Adrenal gland (tissue), 12 donors: Measurements from ENCODE around the gene PRDM16. TPM values are rescaled to one million over a fixed set of nuclear protein-coding genes. Genes with fewer than 3 reads are reported as not detected.

ENCODE experiments used
- DNase-seq, 7 donors: peaks; one replicate each; pipeline ENCODE4 v3.0.0-alpha.2; 2019 to 2020
- H3K27ac ChIP-seq, 5 donors: fragments of 200-600 bp; sonication (generic) in 4 of 5; 1 replicate in 3 of 5; 2 replicates in 2 of 5; pipeline versions ENCODE4 v1.5.1 to v1.8.0; 2016 to 2020; ENCODE audit warnings: mild to moderate bottlenecking in 1 of 5
- H3K27me3 ChIP-seq: fragments of 200-600 bp; 2 replicates; pipeline ENCODE4 v1.8.0; 2021
- H3K36me3 ChIP-seq, 2 donors: fragments of 200-600 bp; replicated peaks in 1 of 2; 1 replicate in 1 of 2; 2 replicates in 1 of 2; pipeline versions ENCODE4 v1.5.1 to v1.8.0; 2018 to 2022
- H3K4me1 ChIP-seq, 2 donors: fragments of 200-600 bp; replicated peaks in 1 of 2; 1 replicate in 1 of 2; 2 replicates in 1 of 2; pipeline versions ENCODE4 v1.5.1 to v1.8.0; 2018 to 2021
- H3K4me3 ChIP-seq, 4 donors: fragments of 200-600 bp; sonication (generic) in 3 of 4; one replicate each; pipeline ENCODE4 v1.5.1; 2016 to 2018
- H3K9me3 ChIP-seq, 3 donors: fragments of 200-600 bp; sonication (generic) in 1 of 3; replicated peaks in 1 of 3; 1 replicate in 2 of 3; 2 replicates in 1 of 3; pipeline versions ENCODE4 v1.5.1 to v1.8.0; 2016 to 2021
- CTCF ChIP-seq, 6 experiments: fragments of 450-650 bp in 4 of 6; fragments of 200-600 bp in 2 of 6; sonication (generic) in 1 of 6; IDR thresholded peaks; 1 replicate in 5 of 6; 2 replicates in 1 of 6; pipeline versions ENCODE4 v1.5.1 to v1.8.0; 2016 to 2021; ENCODE audit warnings: antibody characterized with exemption in 6 of 6, mild to moderate bottlenecking in 2 of 6, moderate library complexity in 1 of 6
- POLR2A ChIP-seq, 2 donors: fragments of 450-650 bp; IDR thresholded peaks; one replicate each; pipeline ENCODE4 v1.6.1; 2017; ENCODE audit warnings: antibody characterized with exemption in 2 of 2, mild to moderate bottlenecking in 2 of 2, moderate library complexity in 1 of 2
- WGBS, 4 donors: extraction: QIAGEN DNeasy Blood & Tissue Kit in 2 of 4; methylation state at CpG; one replicate each; pipeline versions ENCODE4 v1.1.5 to v1.1.7; 2013 to 2017; 5-methylcytosine and 5-hydroxymethylcytosine counted together
- intact Hi-C, 2 donors: fragments of 100-400 bp; cut with DNase I; formaldehyde crosslinking; loops; one replicate each; pipeline versions ENCODE4 v1.14.1 to v1.15.0; 2022 to 2023
- polyA plus RNA-seq, 3 donors: library from polyadenylated mRNA; stranded (reverse); fragments of 200-250 nt in 2 of 3; fragments of 350-450 nt in 1 of 3; fragmentation: Illumina TruSeq in 1 of 3; extraction: RNeasy Lipid Tissue Mini Kit (QIAGEN cat#74804) in 1 of 3; gene quantifications; one replicate each; pipeline ENCODE4 v1.2.3, GENCODE V29; 2013 to 2014
- total RNA-seq, 9 donors: library from RNA; depleted of rRNA in 4 of 9; stranded (reverse); fragments of >200 nt in 4 of 9; fragments of 120-200 nt in 1 of 9; fragmentation: NEBNext Ultra II Directional in 1 of 9; extraction: Animal tissue kit (Norgen Biotek cat#: 25700) in 1 of 9; gene quantifications; one replicate each; pipeline versions ENCODE4 v1.1.0 to v1.2.4, GENCODE V29; 2013 to 2023
- donor health status: healthy with polysubstance abuse.
- donor health status: Bipolar disorder and iron deficiency.
- donor health status: DM: yes; HTN: yes; CAD: no.
- donor health status: DM: no; HTN: no; CAD: no.
- donor health status: DM: no; HTN: no; CAD: no.
- donor health status: DM: yes; HTN: yes; CAD: no.

PRDM16 gene
- total and polyA plus RNA-seq, 12 donors: 0.04 to 2.8 (median 0.61) TPM; not detected in 1

GRCh38 chr1:3125078-3125477 is 56.1 kb downstream of the PRDM16 start:
- TF ChIP-seq POLR2A (IDR thresholded peaks at IDR 0.05) (no peak), CTCF (IDR thresholded peaks at IDR 0.05) (no peak)
- Histone ChIP-seq H3K36me3 (no peaks in the 10 kb centered on the region), H3K9me3 (no peaks in the 10 kb centered on the region), H3K27me3 (no peaks in the 10 kb centered on the region), H3K27ac (no peak overlapping the region), H3K4me1 (no peaks in the 10 kb centered on the region), H3K4me3 (no peak overlapping the region)
- intact Hi-C loops: no loop called here
- 81 to 91% (median 88%) methylated on average over 15 of the region's 15 CpGs; no CpG with 5 or more reads in 1 of the 4 donors for WGBS, 4 donors
- DNase-seq: no peak

DNA sequence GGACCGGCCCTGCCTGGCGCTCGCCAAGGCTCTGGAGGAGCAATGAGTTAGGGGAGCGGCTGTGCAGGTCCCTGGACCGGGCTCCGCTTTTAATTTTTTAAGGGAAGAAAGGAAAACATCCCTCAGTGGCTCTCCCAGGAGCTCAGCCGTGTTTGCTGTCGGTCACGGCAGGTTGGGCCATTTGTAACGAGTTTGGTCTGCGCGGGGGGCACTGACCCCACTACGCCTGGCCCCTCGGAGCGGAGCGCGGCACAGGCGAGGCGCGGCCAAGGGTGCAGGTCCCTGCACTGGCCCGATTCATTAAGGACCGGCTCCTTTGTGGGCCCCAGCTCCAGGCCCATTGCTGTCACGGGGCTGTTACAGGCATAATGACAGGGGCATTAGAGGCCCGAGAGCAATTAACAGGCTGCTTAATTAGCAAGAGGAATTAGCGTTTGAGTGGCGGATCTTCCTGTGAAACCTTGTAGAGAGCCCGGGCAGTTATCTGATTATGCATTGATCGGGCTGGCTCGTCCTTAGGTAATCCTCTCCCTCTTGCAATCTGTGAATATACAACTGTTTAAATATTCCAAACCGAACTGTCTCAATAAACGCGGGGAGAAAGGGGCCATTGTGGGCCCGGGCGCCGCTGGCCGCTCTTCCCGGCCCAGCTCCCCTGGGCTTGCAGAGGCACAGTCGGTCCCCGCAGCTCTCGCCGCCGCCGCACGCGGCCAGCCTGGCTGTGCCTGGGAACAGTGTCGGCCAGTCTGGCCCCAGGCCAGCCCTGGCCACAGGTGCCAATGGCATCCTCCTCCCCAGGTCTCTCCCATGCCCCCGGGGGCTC is 56.8 kb downstream of the PRDM16 start:
- no peaks in the 10 kb centered on the region for H3K9me3 ChIP-seq
- intact Hi-C loops: no loop called here
- no peaks in the 10 kb centered on the region for H3K27me3 ChIP-seq
- no peak overlapping the region for H3K27ac ChIP-seq
- no peaks in the 10 kb centered on the region for H3K4me1 ChIP-seq
- DNase-seq: no peak
- H3K4me3 ChIP-seq: no peak overlapping the region
- 84 to 90% (median 87%) methylated on average over 23 to 47 of the region's 47 CpGs for WGBS, 4 donors
- TF ChIP-seq POLR2A (IDR thresholded peaks at IDR 0.05) (no peak), CTCF (IDR thresholded peaks at IDR 0.05) (no peak)
- H3K36me3 ChIP-seq: no peaks in the 10 kb centered on the region

- TF ChIP-seq CTCF (IDR thresholded peaks at IDR 0.05) (no peak), POLR2A (IDR thresholded peaks at IDR 0.05) (no peak)
- intact Hi-C loops: no loop called here
- WGBS, 4 donors: 69 to 82% (median 76%) methylated on average over 23 to 28 of the region's 28 CpGs
- H3K4me3 ChIP-seq: no peak overlapping the region
- H3K9me3 ChIP-seq: no peaks in the 10 kb centered on the region
- H3K4me1 ChIP-seq: no peaks in the 10 kb centered on the region
- H3K36me3 ChIP-seq: no peaks in the 10 kb centered on the region
- DNase-seq: no peak
- no peaks in the 10 kb centered on the region for H3K27me3 ChIP-seq
- H3K27ac ChIP-seq: peak overlapping the region in 1 of 5 donors; percentile 26
These were observed 58.0 kb downstream of the PRDM16 start for GRCh38 chr1:3126756-3127678.

- no peak for TF ChIP-seq CTCF (IDR thresholded peaks at IDR 0.05)
- peak overlapping the region in 1 of 5 donors; percentile 26 for H3K27ac ChIP-seq
- intact Hi-C loops: no loop called here
- no peaks in the 10 kb centered on the region for H3K9me3 ChIP-seq
- H3K27me3 ChIP-seq: no peaks in the 10 kb centered on the region
- no peak for DNase-seq
- no peaks in the 10 kb centered on the region for H3K4me1 ChIP-seq
- WGBS, 4 donors: 80 to 95% (median 90%) methylated on average over 6 to 12 of the region's 12 CpGs
- H3K4me3 ChIP-seq: no peak overlapping the region
- no peaks in the 10 kb centered on the region for H3K36me3 ChIP-seq
These were observed 58.7 kb downstream of the PRDM16 start for GRCh38 chr1:3127738-3128137.
